Measurements from ENCODE around the gene TMUB1. TPM values are rescaled to one million over a fixed set of nuclear protein-coding genes. Genes with fewer than 3 reads are reported as not detected.

TMUB1 gene
- total RNA-seq, 4 donors from 2014 or later = 38.4 to 57.2 (median 44.7) TPM

GRCh38 chr7:151075978-151076426, 7.3 kb downstream of the TMUB1 start:
- Histone ChIP-seq H3K27me3 (no peaks in the 10 kb centered on the region), H3K4me3 (no peak overlapping the region), H3K4me1 (peaks cover 0 to 42% (median 14%) of the 10 kb centered on the region in 3 donors), H3K36me3 (peaks cover 0 to 68% of the 10 kb centered on the region in 2 donors), H3K27ac (no peak overlapping the region), H3K9me3 (no peaks in the 10 kb centered on the region)
- TF ChIP-seq POLR2AphosphoS5 (IDR thresholded peaks at IDR 0.05) (no peak), EP300 (IDR thresholded peaks at IDR 0.05) (no peak), CTCF (IDR thresholded peaks at IDR 0.05) (no peak), POLR2A (IDR thresholded peaks at IDR 0.05) (no peak)
- 75 to 85% methylated on average over 5 to 20 of the region's 22 CpGs for WGBS, 2 donors (ENCODE audit: low coverage in 1 of 2)
- ATAC-seq = no peak

DNA sequence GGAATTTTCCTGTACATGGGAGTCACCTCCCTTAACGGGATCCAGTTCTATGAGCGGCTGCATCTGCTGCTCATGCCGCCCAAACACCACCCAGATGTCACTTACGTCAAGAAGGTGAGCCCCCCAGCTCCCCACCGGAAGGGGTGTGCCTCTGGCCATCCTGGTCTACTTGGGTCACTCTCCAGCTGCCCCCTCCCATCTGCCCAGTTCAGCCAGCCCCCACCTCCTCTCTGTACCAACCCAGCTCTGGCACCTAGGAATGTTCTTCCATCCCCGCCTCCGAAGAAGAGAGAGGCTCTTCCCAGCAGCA, 7.7 kb downstream of the TMUB1 start:
- no peak for ATAC-seq
- Histone ChIP-seq H3K4me3 (no peak overlapping the region), H3K27me3 (no peaks in the 10 kb centered on the region), H3K27ac (no peak overlapping the region), H3K36me3 (peaks cover 0 to 72% of the 10 kb centered on the region in 2 donors), H3K4me1 (peaks cover 0 to 38% (median 12%) of the 10 kb centered on the region in 3 donors), H3K9me3 (no peaks in the 10 kb centered on the region)
- 77% methylated on average over 4 of the region's 7 CpGs; no CpG with 5 or more reads in 1 of the 2 donors for WGBS, 2 donors (ENCODE audit: low coverage in 1 of 2)
- TF ChIP-seq POLR2AphosphoS5 (IDR thresholded peaks at IDR 0.05) = no peak

- Histone ChIP-seq H3K36me3 (peaks cover 0 to 78% of the 10 kb centered on the region in 2 donors), H3K27ac (no peak overlapping the region), H3K9me3 (no peaks in the 10 kb centered on the region), H3K4me1 (peaks cover 0 to 37% (median 12%) of the 10 kb centered on the region in 3 donors), H3K4me3 (no peak overlapping the region), H3K27me3 (no peaks in the 10 kb centered on the region)
- TF ChIP-seq CTCF (IDR thresholded peaks at IDR 0.05) (no peak), EP300 (IDR thresholded peaks at IDR 0.05) (no peak), POLR2A (IDR thresholded peaks at IDR 0.05) (no peak), POLR2AphosphoS5 (IDR thresholded peaks at IDR 0.05) (no peak)
- no peak for ATAC-seq
- 79 to 100% methylated on average over 1 to 4 of the region's 26 CpGs for WGBS, 2 donors (ENCODE audit: low coverage in 1 of 2)
Observed at GRCh38 chr7:151074817-151075661, 8.3 kb downstream of the TMUB1 start.

DNA sequence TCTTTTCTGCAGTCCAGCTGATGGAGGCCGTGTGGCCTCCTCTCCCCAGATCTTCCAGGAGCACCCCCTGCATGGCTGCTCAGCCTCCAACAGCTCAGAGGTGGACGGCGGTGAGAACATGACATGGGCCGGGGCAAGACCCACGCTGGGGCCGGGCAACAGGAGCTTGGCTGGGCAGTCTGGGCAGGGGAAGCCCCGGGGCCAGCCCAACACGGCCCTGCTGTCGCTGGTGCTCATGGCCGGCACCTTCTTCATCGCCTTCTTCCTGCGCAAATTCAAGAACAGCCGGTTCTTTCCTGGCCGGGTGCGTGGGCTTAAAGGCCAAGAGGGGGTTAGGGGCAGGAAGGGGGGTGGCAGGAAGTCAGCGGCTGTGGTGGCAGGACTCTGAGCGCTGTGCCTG, 9.3 kb downstream of the TMUB1 start:
- peaks cover 0 to 26% (median 3%) of the 10 kb centered on the region in 3 donors for H3K4me1 ChIP-seq
- TF ChIP-seq POLR2AphosphoS5 (IDR thresholded peaks at IDR 0.05) (no peak), EP300 (IDR thresholded peaks at IDR 0.05) (no peak), CTCF (IDR thresholded peaks at IDR 0.05) (no peak), POLR2A (IDR thresholded peaks at IDR 0.05) (no peak)
- no peak overlapping the region for H3K27ac ChIP-seq
- WGBS, 2 donors (ENCODE audit: low coverage in 1 of 2) = 40% methylated on average over 1 of the region's 17 CpGs; no CpG with 5 or more reads in 1 of the 2 donors
- H3K4me3 ChIP-seq = no peak overlapping the region
- H3K36me3 ChIP-seq = peaks cover 0 to 88% of the 10 kb centered on the region in 2 donors
- no peaks in the 10 kb centered on the region for H3K27me3 ChIP-seq
- ATAC-seq = no peak
- no peaks in the 10 kb centered on the region for H3K9me3 ChIP-seq

DNA sequence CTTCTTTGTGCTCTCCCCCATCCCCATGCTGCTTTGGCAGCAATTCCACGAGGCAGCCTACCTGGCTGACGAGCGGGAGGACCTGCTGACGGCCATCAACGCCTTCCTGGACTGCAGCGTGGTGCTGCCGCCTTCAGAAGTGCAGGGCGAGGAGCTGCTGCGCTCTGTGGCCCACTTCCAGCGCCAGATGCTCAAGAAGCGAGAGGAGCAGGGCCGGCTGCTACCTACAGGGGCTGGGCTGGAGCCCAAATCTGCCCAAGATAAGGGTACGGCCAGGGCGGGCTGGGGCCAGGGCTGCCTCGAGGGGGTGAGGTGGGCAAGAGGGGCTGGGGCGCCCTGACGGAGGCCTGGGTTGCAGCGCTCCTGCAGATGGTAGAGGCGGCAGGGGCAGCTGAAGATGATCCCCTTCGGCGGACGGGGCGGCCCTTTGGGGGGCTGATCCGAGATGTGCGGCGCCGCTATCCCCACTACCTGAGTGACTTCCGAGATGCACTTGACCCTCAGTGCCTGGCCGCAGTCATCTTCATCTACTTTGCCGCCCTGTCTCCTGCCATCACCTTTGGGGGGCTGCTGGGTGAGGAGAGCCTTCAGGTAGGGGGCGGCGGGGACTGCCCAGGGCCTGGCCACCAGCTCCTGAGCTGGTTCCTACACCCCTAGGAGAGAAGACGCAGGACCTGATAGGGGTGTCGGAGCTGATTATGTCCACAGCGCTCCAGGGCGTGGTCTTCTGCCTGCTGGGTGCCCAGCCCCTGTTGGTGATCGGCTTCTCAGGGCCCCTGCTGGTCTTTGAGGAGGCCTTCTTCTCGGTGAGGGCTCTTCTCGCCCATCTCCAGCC, 12.0 kb downstream of the TMUB1 start:
- H3K4me3 ChIP-seq = no peak overlapping the region
- peaks cover 0 to 100% of the 10 kb centered on the region in 2 donors for H3K36me3 ChIP-seq
- no peaks in the 10 kb centered on the region for H3K27me3 ChIP-seq
- no peaks in the 10 kb centered on the region for H3K9me3 ChIP-seq
- WGBS, 2 donors (ENCODE audit: low coverage in 1 of 2) = 80% methylated on average over 1 to 3 of the region's 39 CpGs
- no peak overlapping the region for H3K27ac ChIP-seq
- no peaks in the 10 kb centered on the region for H3K4me1 ChIP-seq
- ATAC-seq = no peak
- TF ChIP-seq POLR2A (IDR thresholded peaks at IDR 0.05) (no peak), POLR2AphosphoS5 (IDR thresholded peaks at IDR 0.05) (no peak)

Measured in gastroesophageal sphincter (tissue), 4 donors.